GM10266 (cell line): ENCODE measurements around the gene EZH2.

Experiments used
- DNase-seq: peaks from one replicate; pipeline ENCODE4 v3.0.0; 2012; ENCODE audit errors: extremely low spot score
- CTCF ChIP-seq: IDR thresholded peaks from 2 replicates; pipeline ENCODE4 v1.5.1; 2012; ENCODE audit warnings: mild to moderate bottlenecking, low read depth; ENCODE audit not compliant: control insufficient read depth, insufficient read depth; ENCODE audit errors: missing control alignments

Gene EZH2

DNA sequence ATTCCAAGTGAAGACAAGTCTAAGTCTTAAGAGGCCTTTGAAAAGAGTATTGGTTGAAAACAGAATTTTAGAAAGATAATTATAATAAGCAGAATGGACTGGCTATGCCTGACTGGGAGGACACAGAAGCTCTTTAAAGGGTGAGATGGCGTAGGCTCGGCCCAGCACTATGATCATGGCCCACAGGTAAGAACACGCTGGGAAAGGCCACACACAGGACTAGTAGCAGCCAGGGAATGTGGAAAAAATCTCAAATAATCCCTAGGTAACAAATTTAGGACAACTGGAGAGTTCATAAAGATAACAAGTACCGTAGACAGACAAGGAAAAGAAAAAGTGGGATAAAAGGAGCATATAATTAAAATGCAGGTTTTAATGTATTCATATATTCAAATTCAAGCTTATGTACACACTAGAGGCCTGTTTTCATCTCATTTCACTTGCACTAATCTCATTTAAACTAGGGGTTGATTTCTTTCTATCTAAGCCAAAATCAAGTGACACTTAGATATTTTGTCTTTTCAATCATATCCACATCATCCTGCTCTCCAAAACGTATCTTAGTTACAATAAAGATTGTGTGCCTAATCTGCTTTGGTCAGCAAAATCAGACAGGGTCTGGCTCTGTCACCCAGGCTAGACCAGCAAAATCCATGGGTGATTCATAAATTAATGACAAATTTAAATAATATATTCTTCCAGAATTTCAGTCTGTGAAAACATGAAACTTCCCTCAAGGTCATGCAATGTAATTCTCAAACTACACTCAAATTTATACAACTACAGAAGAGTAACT, 53.0 kb downstream of the EZH2 start:
- TF ChIP-seq CTCF, result no peak
- DNase-seq, result no peak

DNA sequence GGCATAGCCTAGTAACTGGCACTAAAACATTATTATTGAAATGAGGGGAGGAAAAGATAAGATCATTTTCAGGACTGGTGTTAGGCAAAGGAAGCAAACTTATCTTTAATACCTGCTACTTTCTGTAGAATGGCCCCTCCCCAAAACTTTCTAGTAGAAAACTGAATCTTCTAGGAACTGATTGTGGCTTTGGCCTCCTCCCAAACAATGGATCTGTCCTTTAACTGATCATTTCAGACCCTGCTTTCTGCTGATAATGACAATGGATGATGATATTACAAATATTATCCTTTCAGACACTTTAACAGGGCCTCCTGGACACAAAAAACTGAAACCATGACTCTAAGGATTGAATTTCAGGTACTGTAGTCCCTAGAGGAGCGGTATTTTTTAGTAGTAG, 55.1 kb downstream of the EZH2 start:
- TF ChIP-seq CTCF, result no peak
- DNase-seq, result no peak

DNA sequence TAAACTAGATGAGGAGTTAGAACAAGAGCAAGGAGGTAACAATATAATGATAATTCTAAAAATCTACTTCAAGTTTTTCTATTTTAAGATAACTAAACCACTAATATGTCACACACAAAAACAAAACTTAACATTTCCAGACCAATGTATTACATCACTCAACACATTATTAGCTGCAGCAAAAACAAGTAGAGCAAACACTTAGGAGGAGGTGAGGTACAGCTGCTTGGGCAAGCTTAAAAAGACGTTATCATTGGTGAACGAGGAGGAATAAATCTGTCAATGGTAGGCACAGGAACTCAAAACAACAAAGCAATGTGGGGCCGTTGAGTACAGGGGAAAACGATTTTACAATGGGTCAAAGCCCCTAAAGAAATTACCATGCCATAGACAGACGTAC, 58.8 kb downstream of the EZH2 start:
- no peak for TF ChIP-seq CTCF
- DNase-seq, result no peak

DNA sequence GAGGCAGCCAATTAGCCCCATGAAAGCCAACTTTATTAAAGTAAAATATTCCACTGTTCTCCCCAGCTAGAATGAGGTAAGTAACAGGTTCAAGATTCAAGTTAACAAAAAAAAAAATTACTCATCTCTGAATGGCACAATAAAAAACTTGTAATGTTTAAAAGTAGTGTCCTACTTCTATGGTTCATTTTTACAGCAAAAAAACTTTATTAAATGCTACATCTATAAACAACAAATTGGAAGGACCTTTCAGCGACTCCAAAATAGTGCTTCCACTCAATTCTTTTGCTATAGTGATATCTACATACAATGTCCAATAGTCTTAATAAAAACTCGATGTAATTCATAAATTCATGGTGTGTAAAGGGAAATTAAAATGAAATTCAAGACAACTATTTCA, 59.2 kb downstream of the EZH2 start:
- DNase-seq, result no peak
- no peak for TF ChIP-seq CTCF

DNA sequence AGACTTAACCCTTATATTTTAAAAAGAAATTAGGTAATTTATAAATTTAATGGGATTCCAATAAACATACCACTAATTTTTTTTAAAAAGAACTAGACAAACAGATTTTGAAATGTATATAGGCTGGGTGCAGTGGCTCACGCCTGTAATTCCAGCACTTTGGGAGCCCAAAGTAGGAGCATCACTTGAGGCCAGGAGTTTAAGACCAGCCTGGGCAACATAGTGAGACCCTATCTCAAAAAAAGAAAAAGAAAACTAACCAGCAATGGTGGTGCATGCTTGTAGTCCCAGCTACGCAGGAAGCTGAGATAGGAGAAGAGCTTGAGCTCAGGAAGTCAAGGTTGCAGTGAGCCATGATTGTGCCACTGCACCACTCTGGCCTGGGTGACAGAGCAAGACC, 62.7 kb downstream of the EZH2 start:
- no peak for DNase-seq
- TF ChIP-seq CTCF, result no peak

- no peak for TF ChIP-seq CTCF
These were observed 64.3 kb downstream of the EZH2 start for GRCh38 chr7:148819697-148820360.

DNA sequence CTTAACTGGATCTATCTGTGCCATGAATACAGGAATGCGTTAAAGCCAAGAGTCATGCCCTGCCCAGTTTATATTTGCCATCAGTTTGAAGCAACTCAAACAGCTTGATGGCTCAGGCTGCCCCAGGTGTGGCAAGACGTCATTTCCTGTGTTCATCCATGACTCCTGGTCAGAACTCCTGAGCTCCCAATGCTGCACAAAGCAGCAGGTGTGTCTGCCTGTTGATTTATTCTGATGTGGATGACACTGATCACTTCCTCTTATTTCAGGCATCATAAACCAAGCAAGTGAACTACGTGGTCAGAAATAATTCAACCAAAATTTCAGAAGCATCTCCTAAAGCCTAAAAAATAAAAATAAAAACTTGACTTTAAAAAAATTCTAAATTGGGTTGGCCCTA, 68.5 kb downstream of the EZH2 start:
- no peak for TF ChIP-seq CTCF
- no peak for DNase-seq

More at GRCh38 chr7:148819697-148820360, 64.3 kb downstream of the EZH2 start:
- DNase-seq, result no peak
